ENCODE measurements around the gene UROS. TPM values are rescaled to one million over a fixed set of nuclear protein-coding genes. Genes with fewer than 3 reads are reported as not detected.

Gene UROS
- total RNA-seq, 2 experiments from 2014 or later = 30.9 to 35.4 TPM

- peaks cover 63% of the 10 kb centered on the region for H3K36me3 Mint-ChIP-seq (ENCODE audit: low read depth)
- H3K27ac Mint-ChIP-seq = no peak overlapping the region
- no peak for TF ChIP-seq CTCF (IDR thresholded peaks at IDR 0.05)
- H3K27me3 Mint-ChIP-seq = no peaks in the 10 kb centered on the region
- H3K4me1 Mint-ChIP-seq (ENCODE audit: low read depth) = peaks cover 2% of the 10 kb centered on the region
- H3K9me3 Mint-ChIP-seq = no peaks in the 10 kb centered on the region
- ChIA-PET CTCF (no interaction called here), POLR2A (interaction anchor here (0.8 kb wide), 1 partner anchor 10 kb away, joined by 3 read pairs; no protein-coding TSS in a partner anchor)
- intact Hi-C loops (cut with micrococcal nuclease) = no loop called here
- DNase-seq = no peak
- no peak for ATAC-seq
- no peak overlapping the region for H3K4me3 Mint-ChIP-seq
These were observed 78.1 kb downstream of the UROS start for GRCh38 chr10:125744909-125745308.

DNA sequence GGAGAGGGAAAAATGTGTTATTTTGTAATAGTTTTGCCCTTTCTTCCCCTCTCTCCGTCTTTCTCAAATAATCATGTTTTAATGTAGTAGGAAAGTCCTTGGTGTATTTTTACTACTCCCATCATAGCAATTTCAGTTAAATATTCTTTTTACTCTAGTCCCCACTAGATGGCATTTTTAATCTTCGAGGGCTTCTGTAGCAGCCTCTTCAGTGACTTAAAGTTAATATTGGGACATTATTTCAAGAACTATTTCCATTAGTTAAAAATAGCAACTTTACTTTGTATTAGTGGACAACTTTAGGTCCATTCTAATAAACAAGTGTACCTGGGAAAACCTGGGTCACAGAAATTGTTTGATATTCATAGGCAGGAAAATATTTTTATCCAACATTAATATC, 80.6 kb downstream of the UROS start:
- intact Hi-C loops (cut with micrococcal nuclease) = no loop called here
- ChIA-PET POLR2A (no interaction called here), CTCF (no interaction called here)
- TF ChIP-seq CTCF (IDR thresholded peaks at IDR 0.05) = no peak
- no peak overlapping the region for H3K4me3 Mint-ChIP-seq
- no peak for ATAC-seq
- H3K27me3 Mint-ChIP-seq = no peaks in the 10 kb centered on the region
- peaks cover 61% of the 10 kb centered on the region for H3K36me3 Mint-ChIP-seq (ENCODE audit: low read depth)
- H3K9me3 Mint-ChIP-seq = no peaks in the 10 kb centered on the region
- no peak overlapping the region for H3K27ac Mint-ChIP-seq
- DNase-seq = no peak
- peaks cover 2% of the 10 kb centered on the region for H3K4me1 Mint-ChIP-seq (ENCODE audit: low read depth)

GRCh38 chr10:125739994-125740679, 82.9 kb downstream of the UROS start:
- ATAC-seq = no peak
- H3K27me3 Mint-ChIP-seq = no peaks in the 10 kb centered on the region
- H3K9me3 Mint-ChIP-seq = no peaks in the 10 kb centered on the region
- no peak overlapping the region for H3K27ac Mint-ChIP-seq
- H3K4me1 Mint-ChIP-seq (ENCODE audit: low read depth) = no peaks in the 10 kb centered on the region
- H3K36me3 Mint-ChIP-seq (ENCODE audit: low read depth) = peaks cover 61% of the 10 kb centered on the region
- intact Hi-C loops (cut with micrococcal nuclease) = no loop called here
- DNase-seq = no peak
- POLR2A ChIA-PET = interaction anchor here (0.6 kb wide), 1 partner anchor 11 kb away, joined by 4 read pairs; no protein-coding TSS in a partner anchor
- CTCF ChIA-PET = no interaction called here
- no peak overlapping the region for H3K4me3 Mint-ChIP-seq
- TF ChIP-seq CTCF (IDR thresholded peaks at IDR 0.05) = no peak

Small RNA genes lying within 50 kb of the gene (microRNA-seq; reads per million reads assigned to microRNA genes)
- gene MIR4484 (ENCODE audit: borderline microRNAs expressed, borderline replicate concordance) = 3.9 reads per million, percentile 13 among the genes with 10 or more reads in this experiment

Other genes with a start within 250 kb of the UROS start
- gene TEX36, start 140.1 kb downstream of the UROS start, total RNA-seq = not detected
- 10 to 100 TPM; 26.3 to 26.4 TPM for gene EDRF1, start 103.5 kb downstream of the UROS start, total RNA-seq
- not detected for gene MMP21, start 47.4 kb downstream of the UROS start, total RNA-seq
- 100 to 1,000 TPM; 113 to 117 TPM for gene BCCIP, start 288 bp upstream of the UROS start, total RNA-seq
- 10 to 100 TPM; 26.6 to 27.8 TPM for gene DHX32, start 58.0 kb upstream of the UROS start, total RNA-seq
- under 1 TPM; 0.45 to 0.58 TPM for gene FANK1, start 73.3 kb upstream of the UROS start, total RNA-seq